Measurements from ENCODE around the gene MYD88.
A peak's percentile ranks its signal among the peaks of the same experiment; 100 is the strongest.

Gene MYD88

DNA sequence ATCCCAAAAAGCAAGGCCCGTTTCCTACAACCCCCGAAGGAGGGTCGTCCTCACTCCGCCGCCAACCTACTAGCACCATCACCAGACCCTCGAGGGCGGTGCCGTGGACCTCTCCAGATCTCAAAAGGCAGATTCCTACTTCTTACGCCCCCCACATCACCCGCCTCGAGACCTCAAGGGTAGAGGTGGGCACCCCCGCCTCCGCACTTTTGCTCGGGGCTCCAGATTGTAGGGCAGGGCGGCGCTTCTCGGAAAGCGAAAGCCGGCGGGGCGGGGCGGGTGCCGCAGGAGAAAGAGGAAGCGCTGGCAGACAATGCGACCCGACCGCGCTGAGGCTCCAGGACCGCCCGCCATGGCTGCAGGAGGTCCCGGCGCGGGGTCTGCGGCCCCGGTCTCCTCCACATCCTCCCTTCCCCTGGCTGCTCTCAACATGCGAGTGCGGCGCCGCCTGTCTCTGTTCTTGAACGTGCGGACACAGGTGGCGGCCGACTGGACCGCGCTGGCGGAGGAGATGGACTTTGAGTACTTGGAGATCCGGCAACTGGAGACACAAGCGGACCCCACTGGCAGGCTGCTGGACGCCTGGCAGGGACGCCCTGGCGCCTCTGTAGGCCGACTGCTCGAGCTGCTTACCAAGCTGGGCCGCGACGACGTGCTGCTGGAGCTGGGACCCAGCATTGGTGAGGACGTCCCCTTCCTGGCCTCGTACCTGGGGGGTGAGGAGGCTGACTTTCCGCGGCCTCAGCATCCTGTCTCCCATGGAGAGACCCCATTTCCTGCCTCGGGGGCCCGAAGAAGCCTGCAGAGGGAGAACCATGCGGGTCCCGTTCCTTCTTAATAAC, at the start of gene MYD88:
Gene MYD88, plus strand, starts transcription at position 313 of the 842 bp plus-strand sequence. Its CDS starts 40 bp downstream, at position 353.
- DNase-seq = peak; percentile 38

DNA sequence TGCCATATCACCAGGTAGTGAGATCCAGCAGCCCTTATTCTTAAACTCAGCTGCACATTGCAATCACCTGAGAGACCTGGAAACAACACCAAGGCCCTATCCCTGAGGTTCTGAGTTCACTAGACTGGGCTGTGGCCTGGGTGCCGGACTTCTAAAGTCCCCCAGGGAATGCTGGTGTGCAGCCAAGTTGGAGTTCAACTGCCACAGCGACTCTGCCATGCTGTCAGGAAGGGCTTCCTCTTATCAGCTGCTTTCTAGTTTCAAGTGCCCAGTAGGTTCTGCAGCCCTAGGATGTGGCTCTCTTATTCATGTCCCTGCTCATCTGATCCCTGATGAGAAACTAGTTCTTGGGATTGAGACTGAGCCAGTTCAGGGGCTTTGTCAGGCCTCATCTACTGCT, 49.3 kb upstream of the MYD88 start:
- DNase-seq = no peak

DNA sequence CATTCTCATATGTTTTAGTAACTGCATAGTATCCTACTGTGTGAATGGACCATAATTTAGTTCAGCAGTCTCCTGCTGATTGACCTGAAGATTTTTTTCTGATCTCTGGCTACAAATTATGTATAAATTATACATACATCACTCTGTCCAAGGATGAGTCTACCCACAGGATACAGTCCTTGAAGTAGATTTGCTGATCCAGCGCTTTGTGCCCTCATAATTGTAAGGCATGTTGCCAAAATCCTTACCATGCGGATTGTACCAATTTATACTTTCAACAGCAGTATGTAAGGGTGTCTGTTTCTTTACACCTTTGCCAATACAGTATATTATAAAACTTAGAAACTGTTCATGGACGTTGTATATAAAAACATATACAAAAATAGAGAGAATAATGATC, 48.0 kb upstream of the MYD88 start:
- DNase-seq = no peak

DNA sequence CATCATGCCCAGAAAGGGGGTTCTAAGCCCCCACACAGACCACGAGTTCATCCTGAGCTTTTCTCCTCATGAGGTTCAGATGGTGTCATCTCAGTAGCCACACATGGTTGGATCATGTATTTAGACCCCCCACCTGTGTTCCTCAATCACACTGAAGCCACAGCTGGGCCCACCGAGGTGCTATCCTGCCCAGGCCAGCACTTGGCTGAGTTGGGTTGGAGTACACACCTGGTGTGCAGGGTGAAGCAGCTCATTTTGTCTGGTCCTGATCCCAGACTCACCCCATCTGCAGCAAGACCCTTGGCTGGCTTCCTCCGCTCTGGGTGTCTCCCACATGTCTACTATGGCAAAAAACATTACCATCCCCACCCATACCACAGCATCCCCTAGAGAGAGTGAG, 43.5 kb upstream of the MYD88 start:
- DNase-seq = no peak

DNA sequence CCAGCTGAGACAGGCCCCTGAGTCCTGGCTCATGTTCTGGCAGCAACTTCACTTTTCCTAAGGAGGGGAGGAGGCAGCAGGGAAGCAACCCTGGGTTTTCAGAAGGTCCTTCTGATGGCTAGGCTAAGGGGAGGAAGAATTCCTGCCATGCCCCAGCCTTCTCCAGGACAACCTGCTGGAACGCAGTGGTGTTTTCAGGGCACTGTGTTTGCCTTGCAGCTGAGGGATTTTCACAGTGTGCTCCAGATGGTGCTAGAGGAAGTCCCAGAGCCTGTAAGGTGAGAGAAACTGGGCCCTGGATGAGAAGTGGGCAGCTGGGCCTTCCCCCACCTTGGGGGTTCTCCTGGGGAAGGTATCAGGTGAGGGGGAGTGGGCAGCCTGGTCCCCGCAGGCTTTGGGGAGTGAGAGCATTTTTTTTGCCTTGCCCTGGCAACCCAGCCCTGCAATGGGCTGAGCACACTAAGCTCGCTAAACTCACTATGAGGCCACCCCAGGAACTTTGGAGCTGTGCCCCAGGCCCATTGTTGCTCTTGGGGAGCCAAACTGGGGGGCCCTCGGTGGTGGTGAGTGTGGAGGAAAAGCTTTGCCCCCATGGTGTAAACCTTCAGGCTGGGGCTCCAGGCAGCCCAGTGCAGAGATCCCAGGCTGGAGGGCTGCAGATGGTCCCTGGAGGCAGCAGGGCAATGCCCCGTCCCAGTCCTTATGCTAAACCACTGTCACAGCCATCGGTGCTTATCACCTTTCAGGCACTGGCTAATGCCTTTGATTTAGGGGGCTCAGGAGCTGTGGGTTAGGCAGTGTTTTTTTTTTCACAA, 42.6 kb upstream of the MYD88 start:
- no peak for DNase-seq

DNA sequence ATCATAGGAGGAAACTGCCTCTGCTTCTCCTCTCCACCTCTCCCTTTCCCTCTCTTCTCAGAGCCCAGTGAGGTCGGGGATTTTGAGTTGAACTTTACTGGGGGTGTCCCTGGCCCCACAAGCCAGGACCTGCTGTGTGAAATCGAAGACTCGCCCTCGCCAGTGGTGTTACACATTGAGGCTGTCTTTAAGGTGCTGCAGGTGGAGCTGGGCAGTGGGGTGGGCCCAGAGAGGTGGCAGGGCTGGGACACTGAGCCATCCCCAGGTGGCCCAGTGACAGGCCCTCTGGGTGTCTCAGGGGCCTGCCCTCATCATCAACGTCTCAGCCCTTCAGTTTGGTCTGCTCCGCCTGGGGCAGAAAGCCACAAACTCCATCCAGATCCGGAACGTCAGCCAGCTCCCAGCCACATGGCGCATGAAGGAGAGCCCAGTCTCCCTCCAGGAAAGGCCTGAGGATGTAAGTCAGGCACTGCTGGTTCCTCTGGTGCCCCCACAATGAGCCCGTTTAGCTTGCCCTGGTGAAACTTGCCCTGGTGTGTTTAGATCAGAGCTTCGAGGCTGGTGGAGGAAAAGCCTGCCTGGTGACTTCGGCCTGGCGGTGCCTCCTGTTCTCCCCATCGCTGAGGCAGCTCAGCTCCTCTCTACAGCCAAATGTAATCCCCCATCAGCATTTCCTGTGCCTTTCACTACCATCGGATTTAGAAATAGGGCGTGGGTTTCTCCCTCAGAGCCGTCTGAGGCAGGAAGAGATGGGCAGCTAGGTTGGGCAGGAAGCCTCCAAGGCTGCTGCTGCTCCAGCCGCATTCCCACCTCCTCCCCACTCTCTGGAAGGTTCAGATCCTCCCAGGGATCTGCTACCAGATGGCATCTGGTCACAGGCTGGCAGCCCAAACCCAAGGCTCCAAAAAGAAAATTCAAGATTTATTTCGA, 40.8 kb upstream of the MYD88 start:
- no peak for DNase-seq

DNA sequence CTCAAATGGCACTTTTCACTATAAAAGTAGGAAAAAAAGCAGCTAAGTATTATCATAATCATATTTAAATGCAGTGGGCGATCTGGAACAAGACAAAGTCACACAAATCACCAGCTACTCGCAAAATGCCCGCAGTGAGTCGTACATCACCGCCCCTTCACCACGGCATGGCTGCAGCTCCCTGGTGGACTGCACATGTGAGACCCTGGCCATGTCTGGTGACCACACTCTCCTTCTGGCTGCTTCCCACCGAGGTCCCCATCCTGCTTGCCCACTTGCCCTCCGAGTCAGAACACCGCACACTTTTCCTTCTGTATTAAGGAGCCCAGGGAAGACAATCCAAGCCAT, 40.1 kb upstream of the MYD88 start:
- no peak for DNase-seq

DNA sequence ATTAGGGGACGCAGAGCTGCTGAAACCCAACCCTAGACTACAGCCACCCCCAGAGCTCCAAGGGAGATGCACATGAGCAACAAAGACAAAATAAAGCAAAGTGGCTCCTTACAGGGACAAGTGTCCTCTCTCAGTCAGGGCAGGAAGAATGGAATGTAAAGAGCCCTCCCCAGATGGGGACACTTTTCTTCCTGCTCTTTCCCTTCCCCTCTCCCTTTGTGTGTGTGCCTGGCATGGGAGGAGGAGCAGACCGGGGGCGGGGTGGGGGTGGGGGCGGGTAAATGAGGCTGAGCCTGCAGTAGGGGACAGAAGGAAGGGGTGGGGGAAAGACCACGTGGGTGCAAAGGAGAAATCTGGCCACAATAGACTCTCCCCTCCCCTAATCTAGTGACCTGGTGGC, 38.9 kb upstream of the MYD88 start:
- no peak for DNase-seq

DNA sequence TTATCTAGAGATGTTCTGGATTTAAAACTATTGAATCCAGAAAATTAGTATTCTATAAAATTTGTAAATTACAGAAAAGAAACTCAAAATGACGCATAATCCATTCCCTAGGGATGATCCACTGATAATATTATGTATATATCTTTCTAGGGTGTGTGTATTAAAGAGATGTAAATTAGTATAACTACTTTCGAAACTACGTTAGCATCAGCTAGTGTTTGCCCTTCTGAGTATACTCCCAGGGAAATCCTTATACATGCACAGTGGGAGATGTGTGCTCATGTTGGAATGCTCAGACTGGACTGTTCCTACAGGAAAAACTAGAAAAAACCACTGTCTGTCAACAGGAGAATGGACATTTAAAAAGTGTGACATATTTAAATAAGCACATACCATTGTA, 38.0 kb upstream of the MYD88 start:
- no peak for DNase-seq

DNA sequence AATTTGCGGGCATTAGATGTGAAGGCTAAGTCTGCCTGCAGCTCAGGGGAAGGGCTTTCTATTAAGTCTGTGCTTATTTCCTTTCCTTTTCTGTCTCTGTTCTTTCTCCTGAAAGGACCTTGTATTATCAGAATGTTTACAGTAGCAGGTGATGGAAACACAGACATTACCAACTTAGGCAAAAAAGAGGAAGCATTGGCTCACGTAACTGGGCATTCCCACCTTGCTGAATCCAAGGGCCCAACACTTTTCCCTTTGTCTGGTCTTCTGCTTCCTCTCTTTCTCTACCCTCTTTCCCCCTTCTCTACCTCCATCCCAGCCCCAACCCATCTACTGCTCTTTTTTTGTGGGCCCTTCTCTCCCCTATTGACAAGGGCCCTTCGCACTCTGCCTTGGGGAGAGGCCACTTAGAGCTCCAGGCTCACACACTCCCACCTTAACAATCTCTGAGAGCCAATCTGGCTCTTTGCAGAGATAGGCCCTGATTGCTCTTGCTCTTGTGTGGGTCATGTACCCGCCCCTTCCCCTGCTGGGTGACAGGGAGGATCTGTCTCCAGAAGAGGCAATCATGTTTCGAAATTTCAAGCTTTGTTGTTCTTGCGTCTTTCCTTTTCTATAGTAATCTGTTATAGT, 36.5 kb upstream of the MYD88 start:
- DNase-seq = no peak

DNA sequence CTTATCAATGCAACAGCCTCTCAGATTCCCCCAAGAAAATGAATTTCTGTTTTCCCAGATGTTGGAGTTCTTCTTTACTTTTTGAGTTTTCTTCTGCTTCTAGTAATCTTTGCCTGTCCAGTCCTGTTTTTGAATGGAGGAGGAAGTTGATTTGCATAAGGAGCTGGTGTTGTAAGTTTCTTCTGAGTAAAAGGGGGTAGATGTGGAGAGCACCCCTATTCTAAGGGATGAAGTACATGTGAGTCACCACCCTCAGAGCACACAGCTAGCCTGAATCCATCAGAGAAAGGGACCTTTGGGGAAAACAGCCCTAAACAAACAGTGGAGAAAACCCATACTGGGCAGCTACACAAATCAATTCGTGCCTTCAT, 36.0 kb upstream of the MYD88 start:
- DNase-seq = no peak

DNA sequence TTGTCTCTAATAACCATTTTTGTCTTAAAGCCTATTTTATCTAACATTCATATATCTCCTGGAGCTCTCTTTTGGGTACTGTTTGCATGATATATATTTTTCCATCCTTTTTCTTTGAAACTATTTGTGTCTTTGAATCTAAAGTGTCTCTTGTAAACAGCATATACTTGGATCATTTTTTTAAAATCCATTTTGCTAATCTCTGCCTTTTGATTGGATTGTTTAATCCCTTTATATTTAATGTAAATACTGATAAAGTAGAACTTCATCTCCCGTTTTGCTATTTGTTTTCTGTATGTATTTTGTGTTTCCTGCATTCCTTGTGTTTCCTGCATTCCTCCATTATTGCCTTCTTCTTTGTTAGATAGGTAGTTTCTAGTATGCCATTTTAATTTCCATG, 32.9 kb upstream of the MYD88 start:
- no peak for DNase-seq

DNA sequence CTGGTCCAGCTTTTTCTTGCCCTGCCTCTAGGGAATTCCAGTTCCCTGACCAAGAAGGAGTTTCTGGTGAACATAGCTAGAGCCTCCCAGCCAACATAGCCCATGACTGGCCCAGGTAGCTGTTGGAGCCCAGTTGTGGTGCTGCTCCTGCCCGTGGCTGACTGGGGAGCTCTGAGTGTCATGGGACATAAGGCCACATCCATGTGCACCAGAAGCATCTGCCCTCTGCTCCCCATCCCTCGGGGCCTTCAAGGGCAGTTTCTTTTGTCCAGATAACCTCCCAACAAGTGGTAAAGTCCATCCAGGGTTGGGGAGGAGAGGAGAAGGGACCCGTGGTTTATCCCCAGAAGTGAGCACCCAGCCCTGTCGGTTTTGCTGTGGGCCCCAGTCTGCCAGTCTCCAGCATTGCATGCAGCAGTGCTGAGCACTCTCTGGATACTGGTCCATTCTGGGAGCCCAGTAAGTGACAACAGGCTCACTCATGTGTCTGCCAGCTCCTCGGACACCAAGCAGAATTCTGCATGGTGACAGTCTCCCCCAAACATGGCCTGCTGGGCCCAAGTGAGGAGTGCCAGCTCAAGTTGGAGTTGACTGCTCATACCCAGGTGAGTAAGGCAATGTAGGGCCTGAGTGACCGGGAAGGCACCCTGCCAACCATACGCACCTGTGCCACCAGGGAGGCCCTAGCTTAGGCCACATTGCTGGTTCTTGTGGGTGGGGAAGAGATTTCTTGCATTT, 30.4 kb upstream of the MYD88 start:
- DNase-seq = no peak

DNA sequence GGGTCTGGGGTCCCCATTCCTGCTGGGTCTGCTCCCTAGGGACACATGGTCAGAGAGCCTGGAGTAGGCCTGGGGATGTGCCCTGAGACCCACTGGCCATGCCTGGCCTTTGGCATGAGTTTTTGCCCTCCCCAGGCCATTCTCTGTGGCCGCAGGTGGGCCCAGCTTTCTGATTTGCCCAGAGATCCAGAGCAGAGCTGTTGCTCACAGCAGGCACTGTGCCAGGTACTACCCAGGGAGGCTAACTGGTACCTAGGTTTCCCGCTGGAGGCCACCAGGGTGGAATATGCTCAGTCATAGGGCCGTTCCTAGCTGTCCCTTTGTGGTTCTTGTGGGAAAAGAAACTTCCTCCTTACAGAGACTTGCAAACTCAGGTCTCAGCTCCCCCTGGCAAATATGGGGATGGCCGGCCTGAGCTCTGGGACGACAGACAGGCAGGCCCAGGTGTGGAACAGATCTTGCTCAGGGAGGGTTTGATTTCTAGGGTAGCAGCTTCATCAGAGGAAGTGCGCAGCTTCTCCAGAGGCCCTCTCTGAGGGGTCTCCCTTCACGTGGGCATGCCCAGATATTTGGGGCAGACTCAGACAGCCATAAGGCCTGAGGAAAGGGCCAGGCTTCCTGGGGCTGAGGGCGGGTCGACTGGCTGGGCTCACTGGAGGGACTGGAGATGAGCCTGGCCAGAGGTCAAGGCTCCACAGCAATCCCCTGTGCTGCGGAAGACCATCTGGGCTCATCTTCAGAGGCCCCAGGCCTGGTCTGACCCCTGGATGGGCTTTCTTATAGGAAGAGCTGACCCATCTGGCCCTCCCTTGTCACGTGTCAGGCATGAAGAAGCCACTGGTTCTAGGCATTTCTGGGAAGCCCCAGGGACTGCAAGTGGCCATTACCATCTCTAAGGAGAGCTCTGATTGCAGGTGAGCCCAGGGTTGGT, 29.5 kb upstream of the MYD88 start:
- no peak for DNase-seq

DNA sequence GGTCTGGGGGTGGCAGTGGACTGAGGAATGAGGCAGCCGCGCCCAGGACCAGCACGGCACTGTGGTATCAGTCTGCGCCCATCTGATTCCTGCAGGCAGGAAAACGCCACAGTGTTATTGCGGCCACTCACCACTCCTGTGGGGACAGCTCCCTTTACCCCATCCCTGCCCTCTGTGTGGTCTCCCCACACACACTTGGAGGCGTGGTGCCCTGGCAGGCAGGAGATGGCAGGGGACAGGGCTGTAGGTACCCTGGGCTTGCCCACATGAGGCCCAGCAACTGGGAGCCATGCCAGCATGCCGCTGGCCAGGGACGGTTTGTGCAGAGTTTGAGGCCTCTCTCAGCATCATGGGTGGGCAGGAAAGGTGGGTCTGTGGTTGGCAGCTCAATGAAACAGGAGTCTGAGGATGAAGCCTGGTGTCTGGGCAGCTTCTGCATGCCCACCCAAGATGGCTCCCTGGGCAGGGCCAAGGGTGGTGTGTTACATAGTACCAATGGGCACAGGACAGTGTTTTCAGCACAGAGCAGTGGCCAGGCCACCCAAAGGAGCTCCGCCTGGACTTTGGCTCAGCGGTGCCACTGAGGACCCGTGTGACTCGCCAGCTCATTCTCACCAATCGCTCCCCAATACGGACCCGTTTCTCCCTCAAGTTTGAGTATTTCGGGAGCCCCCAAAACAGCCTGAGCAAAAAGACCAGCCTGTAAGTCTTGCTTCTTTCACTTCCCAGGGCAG, 28.7 kb upstream of the MYD88 start:
- no peak for DNase-seq

DNA sequence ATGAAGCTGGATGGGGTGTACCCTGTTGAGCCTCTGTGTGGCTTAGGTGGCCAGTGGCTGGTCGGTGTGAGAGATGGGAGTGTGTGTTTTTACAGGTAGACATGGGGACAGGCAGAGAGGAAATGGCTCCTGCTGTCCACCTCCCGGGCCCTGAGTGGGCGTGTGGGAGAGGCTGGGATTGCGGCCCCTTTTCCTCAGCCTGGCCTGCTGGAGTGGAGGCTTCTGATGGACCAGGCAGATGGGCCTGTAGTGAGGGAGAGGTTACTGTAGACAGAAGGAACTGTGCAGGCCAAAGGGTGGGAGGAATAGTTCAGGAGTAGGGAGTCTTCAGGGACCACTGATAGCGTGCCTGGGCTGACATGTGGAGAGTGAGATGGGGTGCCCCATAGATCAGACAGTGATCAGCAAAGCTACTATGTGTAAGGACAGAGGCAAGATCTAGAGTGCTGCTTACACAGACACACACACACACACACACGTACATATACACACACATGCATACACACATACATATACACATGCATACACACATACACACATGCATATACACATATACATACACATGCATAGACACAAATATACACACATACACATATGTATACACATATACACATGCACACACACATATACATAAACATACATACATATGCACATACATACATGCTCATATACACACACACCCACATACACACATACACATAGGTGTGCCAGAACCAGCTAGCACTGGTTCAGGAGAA, 28.0 kb upstream of the MYD88 start:
- no peak for DNase-seq

DNA sequence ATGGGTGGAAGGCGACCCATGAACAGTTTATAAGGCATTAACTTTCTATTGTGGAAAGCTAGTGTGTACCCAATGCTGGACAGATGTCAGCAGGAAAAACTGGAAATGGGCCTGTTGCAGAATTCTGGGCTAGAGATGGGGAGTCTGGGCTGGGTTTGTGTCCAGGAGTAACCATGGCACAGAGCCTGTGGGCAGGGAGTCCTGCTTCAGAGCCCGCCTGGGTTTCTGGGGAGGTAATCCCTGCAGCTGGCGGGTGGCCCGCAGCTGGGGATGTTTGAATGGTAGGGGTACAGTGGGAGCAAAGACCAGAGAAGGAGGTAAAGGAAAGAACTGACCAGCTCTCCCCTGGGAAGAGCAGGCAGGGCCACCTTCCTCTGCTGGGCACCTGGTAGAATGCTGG, 27.3 kb upstream of the MYD88 start:
- no peak for DNase-seq

DNA sequence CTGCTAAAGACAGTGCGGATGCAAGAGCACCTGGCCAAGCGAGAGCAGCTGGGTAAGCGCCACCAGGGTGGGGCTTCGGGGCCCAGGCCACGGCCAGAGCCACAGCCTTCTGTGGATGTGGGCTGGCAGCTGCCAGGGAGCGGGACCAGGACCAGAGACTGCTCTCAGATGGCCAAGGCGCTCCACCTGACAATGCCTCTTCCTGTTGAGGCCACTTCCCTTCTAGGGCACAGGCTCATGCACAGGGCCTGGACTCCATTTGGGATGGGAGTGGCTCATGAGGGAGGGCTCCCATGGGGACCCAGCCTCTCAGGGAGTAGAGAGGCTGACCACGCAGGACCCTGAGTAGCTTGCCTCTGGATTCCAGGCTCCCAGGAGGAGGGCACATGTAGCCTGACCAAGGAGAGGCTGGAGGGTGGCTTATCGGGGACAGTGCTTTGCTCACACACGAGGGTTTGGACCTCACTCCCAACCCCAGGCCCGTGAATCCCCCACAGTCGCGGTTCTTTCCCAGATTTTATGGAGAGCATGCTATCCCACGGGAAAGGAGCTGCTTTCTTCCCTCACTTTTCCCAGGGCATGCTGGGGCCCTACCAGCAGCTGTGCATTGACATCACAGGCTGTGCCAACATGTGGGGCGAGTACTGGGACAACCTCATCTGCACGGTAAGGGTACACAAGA, 26.6 kb upstream of the MYD88 start:
- no peak for DNase-seq

DNA sequence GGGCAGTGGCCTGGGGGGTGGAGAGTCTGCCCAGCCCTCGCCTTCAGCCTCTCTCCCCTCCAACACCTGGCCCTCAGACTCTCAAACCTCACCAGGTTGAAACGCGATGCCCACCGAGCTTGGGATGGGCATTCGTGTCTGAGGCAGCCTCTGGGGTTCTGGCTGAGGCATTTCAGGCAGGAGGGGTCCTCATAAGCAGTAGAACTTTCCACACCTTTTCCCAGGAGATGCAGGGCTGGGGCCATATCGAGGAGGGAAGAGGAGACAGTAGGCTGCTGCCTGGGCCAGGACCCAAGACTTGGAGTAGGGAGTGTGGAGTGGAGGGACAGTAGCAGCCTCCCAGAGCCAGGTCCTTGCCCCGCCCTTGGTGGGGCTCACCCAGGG, 26.1 kb upstream of the MYD88 start:
- DNase-seq = no peak

All from DMS79 treated with DMSO at 0.1 percent for 48 hours (cell line).